ENCODE measurements around the gene TGFBR2. TPM values are rescaled to one million over a fixed set of nuclear protein-coding genes. Genes with fewer than 3 reads are reported as not detected.

Gene TGFBR2
- total RNA-seq, 1 experiment from 2014 or later = 22.5 TPM

- no peak for TF ChIP-seq CTCF (IDR thresholded peaks at IDR 0.05 in 2 of 3, conservative IDR thresholded peaks at IDR 0.05 in 1 of 3; ENCODE audit: borderline replicate concordance in 1 of 3, insufficient read depth in 1 of 3, low read depth in 2 of 3, low read length in 2 of 3)
- TF ChIP-seq JUND (IDR thresholded peaks at IDR 0.05) = no peak
- TF ChIP-seq ZNF274 (IDR thresholded peaks at IDR 0.05; ENCODE audit: low read depth, low read length) = no peak
- no peak for TF ChIP-seq YY1 (IDR thresholded peaks at IDR 0.05; ENCODE audit: extremely low read depth, insufficient replicate concordance, low read depth, low read length)
- no peak for TF ChIP-seq ELF1 (IDR thresholded peaks at IDR 0.05; ENCODE audit: borderline replicate concordance, low read depth)
Observed at GRCh38 chr3:30729512-30729911, 123.1 kb downstream of the TGFBR2 start (continued).

GRCh38 chr3:30729936-30730335, 123.5 kb downstream of the TGFBR2 start:
- Histone ChIP-seq H3K27ac (ENCODE audit: low read depth, low read length) (no peak overlapping the region), H3K9ac (ENCODE audit: low read length) (no peak overlapping the region), H3K4me1 (ENCODE audit: control insufficient read depth in 1 of 2, insufficient read depth in 2 of 2, low read length in 2 of 2) (no peaks in the 10 kb centered on the region), H3K36me3 (ENCODE audit: control insufficient read depth in 1 of 2, insufficient read depth in 2 of 2, low read length in 2 of 2) (no peaks in the 10 kb centered on the region), H3K27me3 (ENCODE audit: insufficient read depth, low read length) (no peaks in the 10 kb centered on the region), H3K4me3 (replicated peaks in 1 of 2; ENCODE audit: low read depth in 1 of 2, low read length in 2 of 2) (no peak overlapping the region), H3K79me2 (ENCODE audit: insufficient read depth, low read length) (no peaks in the 10 kb centered on the region), H4K20me1 (ENCODE audit: insufficient read depth) (no peaks in the 10 kb centered on the region), H3K9me3 (ENCODE audit: control insufficient read depth in 1 of 2, insufficient read depth in 1 of 2, low read depth in 1 of 2, low read length in 2 of 2) (no peaks in the 10 kb centered on the region), H3K4me2 (ENCODE audit: low read length) (no peak overlapping the region), H3K9me2 (ENCODE audit: insufficient read depth) (no peaks in the 10 kb centered on the region), H2AFZ (ENCODE audit: low read depth, low read length, poor library complexity, severe bottlenecking) (no peak overlapping the region)
- POLR2A ChIA-PET = no interaction called here
- ATAC-seq (no peak), DNase-seq (ENCODE audit: low read depth, low spot score) (no peak)
- no TSS peak for BruUV-seq (replicated peaks)
- RAD21 ChIA-PET (ENCODE audit: low non-redundant PET in 1 of 2, low total read pairs in 2 of 2, uncharacterized antibody in 2 of 2, unreplicated experiment in 2 of 2) = no interaction called here
- TF ChIP-seq SP1 (IDR thresholded peaks at IDR 0.05; ENCODE audit: low read depth) (no peak), CTCF (IDR thresholded peaks at IDR 0.05 in 2 of 3, conservative IDR thresholded peaks at IDR 0.05 in 1 of 3; ENCODE audit: borderline replicate concordance in 1 of 3, insufficient read depth in 1 of 3, low read depth in 2 of 3, low read length in 2 of 3) (no peak), TCF7L2 (IDR thresholded peaks at IDR 0.05; ENCODE audit: borderline replicate concordance, extremely low read depth, insufficient read depth, insufficient read length) (no peak), SRF (IDR thresholded peaks at IDR 0.05; ENCODE audit: low read depth) (no peak), CEBPB (IDR thresholded peaks at IDR 0.05; ENCODE audit: low read depth) (no peak), FOSL1 (IDR thresholded peaks at IDR 0.05; ENCODE audit: low read depth) (no peak), EGR1 (IDR thresholded peaks at IDR 0.05; ENCODE audit: low read depth) (no peak), CBX3 (IDR thresholded peaks at IDR 0.05; ENCODE audit: low read depth) (no peak), POLR2A (IDR thresholded peaks at IDR 0.05; ENCODE audit: borderline replicate concordance, extremely low read depth, insufficient read depth, insufficient read length) (no peak), ZNF274 (IDR thresholded peaks at IDR 0.05; ENCODE audit: low read depth, low read length) (no peak), ZFX (IDR thresholded peaks at IDR 0.05) (no peak), ZBTB33 (IDR thresholded peaks at IDR 0.05; ENCODE audit: extremely low read depth, insufficient replicate concordance, low read length) (no peak), SIN3A (IDR thresholded peaks at IDR 0.05; ENCODE audit: low read depth) (no peak)
- intact Hi-C loops (cut with micrococcal nuclease) = no loop called here
- CTCF ChIA-PET = no interaction called here
